Measurements from ENCODE around the gene ATP1B2.
A peak's percentile ranks its signal among the peaks of the same experiment; 100 is the strongest.
"Not testable (repeated sequence)": the region's sequence is repeated elsewhere in the genome, so short reads cannot be mapped to it uniquely, and the experiment has no call there.

ATP1B2 gene

GRCh38 chr17:7650509-7651096, at the start of gene ATP1B2:
ATP1B2 (plus strand) TSS chr17:7650926; CDS start chr17:7651519, 593 bp downstream.
- Mint-ChIP-seq H3K4me3 (peak within 1 kb of the TSS; percentile 73), H3K36me3 (ENCODE audit: low read depth) (no peaks in the 10 kb centered on the region), H3K9me3 (no peaks in the 10 kb centered on the region), H3K27me3 (peaks cover 47% of the 10 kb centered on the region), H3K27ac (no peak within 1 kb of the TSS), H3K4me1 (ENCODE audit: low read depth) (peaks cover 15% of the 10 kb centered on the region)
- DNase-seq, result peak; percentile 79

GRCh38 chr17:7606280-7606679, 44.4 kb upstream of the ATP1B2 start:
- no peak overlapping the region for H3K4me3 Mint-ChIP-seq
- H3K27me3 Mint-ChIP-seq, result no peaks in the 10 kb centered on the region
- H3K9me3 Mint-ChIP-seq, result no peaks in the 10 kb centered on the region
- no peak for DNase-seq
- peaks cover 69% of the 10 kb centered on the region for H3K36me3 Mint-ChIP-seq (ENCODE audit: low read depth)
- H3K27ac Mint-ChIP-seq, result peak overlapping the region; percentile 50
- H3K4me1 Mint-ChIP-seq (ENCODE audit: low read depth), result peaks cover 20% of the 10 kb centered on the region

GRCh38 chr17:7610641-7611040, 40.1 kb upstream of the ATP1B2 start:
- Mint-ChIP-seq H3K4me3 (no peak overlapping the region), H3K27me3 (no peaks in the 10 kb centered on the region)

GRCh38 chr17:7611635-7612293, 39.0 kb upstream of the ATP1B2 start:
- H3K4me3 Mint-ChIP-seq, result peak overlapping the region; percentile 88
- no peak overlapping the region for H3K27ac Mint-ChIP-seq
- peaks cover 42% of the 10 kb centered on the region for H3K4me1 Mint-ChIP-seq (ENCODE audit: low read depth)
- no peak for DNase-seq
- no peaks in the 10 kb centered on the region for H3K27me3 Mint-ChIP-seq
- peaks cover 44% of the 10 kb centered on the region for H3K36me3 Mint-ChIP-seq (ENCODE audit: low read depth)
- H3K9me3 Mint-ChIP-seq, result no peaks in the 10 kb centered on the region

More at GRCh38 chr17:7610641-7611040, 40.1 kb upstream of the ATP1B2 start:
- no peak for DNase-seq
- no peaks in the 10 kb centered on the region for H3K9me3 Mint-ChIP-seq
- no peak overlapping the region for H3K27ac Mint-ChIP-seq
- H3K36me3 Mint-ChIP-seq (ENCODE audit: low read depth), result peaks cover 52% of the 10 kb centered on the region
- peaks cover 46% of the 10 kb centered on the region for H3K4me1 Mint-ChIP-seq (ENCODE audit: low read depth)

GRCh38 chr17:7612294-7612640, 38.5 kb upstream of the ATP1B2 start:
- H3K27ac Mint-ChIP-seq, result peak overlapping the region; percentile 44
- no peak for DNase-seq

GRCh38 chr17:7613769-7614424, 36.8 kb upstream of the ATP1B2 start:
- DNase-seq, result no peak
- Mint-ChIP-seq H3K4me3 (peak overlapping the region; percentile 88), H3K36me3 (ENCODE audit: low read depth) (peaks cover 39% of the 10 kb centered on the region), H3K4me1 (ENCODE audit: low read depth) (peaks cover 42% of the 10 kb centered on the region), H3K27me3 (no peaks in the 10 kb centered on the region), H3K27ac (peak overlapping the region; percentile 83), H3K9me3 (no peaks in the 10 kb centered on the region)

More at GRCh38 chr17:7612294-7612640, 38.5 kb upstream of the ATP1B2 start:
- Mint-ChIP-seq H3K9me3 (no peaks in the 10 kb centered on the region), H3K27me3 (no peaks in the 10 kb centered on the region), H3K36me3 (ENCODE audit: low read depth) (peaks cover 44% of the 10 kb centered on the region), H3K4me1 (ENCODE audit: low read depth) (peaks cover 42% of the 10 kb centered on the region), H3K4me3 (peak overlapping the region; percentile 88)

GRCh38 chr17:7614425-7615264, 36.1 kb upstream of the ATP1B2 start, which contains the start of gene FXR2:
FXR2 (minus strand) TSS chr17:7614897; CDS start chr17:7614532, 365 bp downstream.
- peak within 1 kb of the TSS; percentile 91 for H3K27ac Mint-ChIP-seq
- no peaks in the 10 kb centered on the region for H3K27me3 Mint-ChIP-seq
- peaks cover 38% of the 10 kb centered on the region for H3K4me1 Mint-ChIP-seq (ENCODE audit: low read depth)
- peak within 1 kb of the TSS; percentile 88 for H3K4me3 Mint-ChIP-seq
- peaks cover 36% of the 10 kb centered on the region for H3K36me3 Mint-ChIP-seq (ENCODE audit: low read depth)
- H3K9me3 Mint-ChIP-seq, result no peaks in the 10 kb centered on the region
- peak; percentile 99 for DNase-seq

GRCh38 chr17:7615265-7615747, 35.4 kb upstream of the ATP1B2 start:
- Mint-ChIP-seq H3K4me3 (peak overlapping the region; percentile 76), H3K27me3 (no peaks in the 10 kb centered on the region), H3K36me3 (ENCODE audit: low read depth) (peaks cover 32% of the 10 kb centered on the region), H3K27ac (peak overlapping the region; percentile 91), H3K4me1 (ENCODE audit: low read depth) (peaks cover 37% of the 10 kb centered on the region), H3K9me3 (no peaks in the 10 kb centered on the region)
- no peak for DNase-seq

GRCh38 chr17:7618608-7619007, 32.1 kb upstream of the ATP1B2 start:
- no peaks in the 10 kb centered on the region for H3K27me3 Mint-ChIP-seq

GRCh38 chr17:7620835-7621234, 29.9 kb upstream of the ATP1B2 start:
- no peak overlapping the region for H3K27ac Mint-ChIP-seq
- H3K4me1 Mint-ChIP-seq (ENCODE audit: low read depth), result no peaks in the 10 kb centered on the region
- H3K36me3 Mint-ChIP-seq (ENCODE audit: low read depth), result no peaks in the 10 kb centered on the region
- DNase-seq, result no peak
- no peaks in the 10 kb centered on the region for H3K9me3 Mint-ChIP-seq
- no peaks in the 10 kb centered on the region for H3K27me3 Mint-ChIP-seq
- H3K4me3 Mint-ChIP-seq, result no peak overlapping the region

More at GRCh38 chr17:7618608-7619007, 32.1 kb upstream of the ATP1B2 start:
- Mint-ChIP-seq H3K27ac (no peak overlapping the region), H3K4me1 (ENCODE audit: low read depth) (peaks cover 4% of the 10 kb centered on the region), H3K9me3 (no peaks in the 10 kb centered on the region), H3K36me3 (ENCODE audit: low read depth) (peaks cover 6% of the 10 kb centered on the region), H3K4me3 (no peak overlapping the region)
- no peak for DNase-seq

GRCh38 chr17:7623661-7624060, 27.1 kb upstream of the ATP1B2 start:
- peaks cover 3% of the 10 kb centered on the region for H3K36me3 Mint-ChIP-seq (ENCODE audit: low read depth)
- no peak overlapping the region for H3K27ac Mint-ChIP-seq
- no peaks in the 10 kb centered on the region for H3K9me3 Mint-ChIP-seq
- no peaks in the 10 kb centered on the region for H3K27me3 Mint-ChIP-seq
- DNase-seq, result no peak
- no peak overlapping the region for H3K4me3 Mint-ChIP-seq
- H3K4me1 Mint-ChIP-seq (ENCODE audit: low read depth), result peaks cover 13% of the 10 kb centered on the region

GRCh38 chr17:7625749-7626148, 25.0 kb upstream of the ATP1B2 start:
- H3K4me3 Mint-ChIP-seq; H3K36me3 Mint-ChIP-seq (ENCODE audit: low read depth); DNase-seq; H3K9me3 Mint-ChIP-seq; H3K27me3 Mint-ChIP-seq; H3K27ac Mint-ChIP-seq: not testable (repeated sequence)
- peaks cover 13% of the 10 kb centered on the region for H3K4me1 Mint-ChIP-seq (ENCODE audit: low read depth)

- no peak overlapping the region for H3K27ac Mint-ChIP-seq
These were observed 24.4 kb upstream of the ATP1B2 start for GRCh38 chr17:7626307-7626706.

GRCh38 chr17:7626956-7627249, 23.8 kb upstream of the ATP1B2 start:
- Mint-ChIP-seq H3K27me3 (no peaks in the 10 kb centered on the region), H3K27ac (peak overlapping the region; percentile 83), H3K9me3 (no peaks in the 10 kb centered on the region), H3K4me1 (ENCODE audit: low read depth) (peaks cover 13% of the 10 kb centered on the region), H3K4me3 (peak overlapping the region; percentile 85), H3K36me3 (ENCODE audit: low read depth) (peaks cover 3% of the 10 kb centered on the region)
- no peak for DNase-seq

More at GRCh38 chr17:7626307-7626706, 24.4 kb upstream of the ATP1B2 start:
- DNase-seq, result no peak
- H3K4me3 Mint-ChIP-seq, result peak overlapping the region; percentile 85
- no peaks in the 10 kb centered on the region for H3K9me3 Mint-ChIP-seq
- peaks cover 13% of the 10 kb centered on the region for H3K4me1 Mint-ChIP-seq (ENCODE audit: low read depth)
- H3K27me3 Mint-ChIP-seq, result no peaks in the 10 kb centered on the region
- peaks cover 3% of the 10 kb centered on the region for H3K36me3 Mint-ChIP-seq (ENCODE audit: low read depth)
